ENCODE data around the gene GH2.

GH2 gene

GRCh38 chr17:63840591-63841349, 41.0 kb downstream of the GH2 start:
- peak in 1 of 2 donors; percentile 3 for DNase-seq

- DNase-seq: no peak
Measured at GRCh38 chr17:63838631-63839171, 43.0 kb downstream of the GH2 start.

- no peak for DNase-seq
Measured at GRCh38 chr17:63837962-63838600, 43.7 kb downstream of the GH2 start.

GRCh38 chr17:63837480-63837879, 44.3 kb downstream of the GH2 start:
- DNase-seq: no peak

GRCh38 chr17:63836811-63837210, 44.9 kb downstream of the GH2 start:
- no peak for DNase-seq

GRCh38 chr17:63835167-63835720, 46.5 kb downstream of the GH2 start:
- DNase-seq: no peak

- DNase-seq: peak; percentile 68 to 81
Measured at GRCh38 chr17:63834431-63835166, 47.1 kb downstream of the GH2 start.

GRCh38 chr17:63833741-63834373, 47.9 kb downstream of the GH2 start:
- DNase-seq: no peak

- no peak for DNase-seq
Measured at GRCh38 chr17:63833026-63833740, 48.6 kb downstream of the GH2 start.

- DNase-seq: no peak
Measured at GRCh38 chr17:63832455-63832854, 49.3 kb downstream of the GH2 start.

GRCh38 chr17:63832014-63832413, 49.7 kb downstream of the GH2 start:
- no peak for DNase-seq

- DNase-seq: no peak
Measured at GRCh38 chr17:63831505-63831904, 50.2 kb downstream of the GH2 start.

- no peak for DNase-seq
Measured at GRCh38 chr17:63830904-63831491, 50.7 kb downstream of the GH2 start.

GRCh38 chr17:63830278-63830677, 51.5 kb downstream of the GH2 start:
- no peak for DNase-seq
